ENCODE measurements around the gene ASS1. TPM values are rescaled to one million over a fixed set of nuclear protein-coding genes. Genes with fewer than 3 reads are reported as not detected.
A peak's percentile ranks its signal among the peaks of the same experiment; 100 is the strongest.

ASS1 gene
- polyA plus RNA-seq, 2 of the 4 experiments (the other 2 are of a cell fraction) = 11.3 to 32.5 TPM

GRCh38 chr9:130448771-130449603 lies 4.2 kb downstream of the ASS1 start:
- no peaks in the 10 kb centered on the region for H3K9me3 ChIP-seq
- CTCF ChIA-PET = interaction anchor here (1.2 to 5.7 kb wide), 4 partner anchors 12 to 342 kb away, joined by 3 to 69 read pairs (median 14); no protein-coding TSS in a partner anchor
- FAIRE-seq (no peak), DNase-seq (ENCODE audit: low read depth in 1 of 2, low spot score in 1 of 2) (no peak), ATAC-seq (no peak)
- POLR2A ChIA-PET = no interaction called here
- H3K4me3 ChIP-seq = no peak overlapping the region
- H3K4me1 ChIP-seq = peaks cover 66% of the 10 kb centered on the region
- no peak for TF ChIP-seq NR3C1 (IDR thresholded peaks at IDR 0.05)
- TF ChIP-seq RAD21 (conservative IDR thresholded peaks at IDR 0.05 in 1 of 2, IDR thresholded peaks at IDR 0.05 in 1 of 2) = no peak
- TF ChIP-seq ZC3H11A (IDR thresholded peaks at IDR 0.05) = no peak
- H3K27ac ChIP-seq = peak overlapping the region; percentile 53 to 63; a peak in 2 of 6 replicates
- WGBS (ENCODE audit: missing lambda C conversion rate) = 91% methylated on average over 10 of the region's 10 CpGs
- no peak overlapping the region for H3K4me2 ChIP-seq

GRCh38 chr9:130450344-130451003 lies 5.7 kb downstream of the ASS1 start:
- Histone ChIP-seq H3K4me1 (peaks cover 61% of the 10 kb centered on the region), H3K4me3 (no peak overlapping the region), H3K9me3 (no peaks in the 10 kb centered on the region), H3K4me2 (no peak overlapping the region; the same call in 2 of the 3 replicates), H3K27ac (peak overlapping the region in 1 of 2 experiments; percentile 57; a peak in 2 of 6 replicates)
- DNase-seq (ENCODE audit: low read depth in 1 of 2, low spot score in 1 of 2) = no peak
- FAIRE-seq = no peak
- no peak for ATAC-seq
- TF ChIP-seq PHF8 (IDR thresholded peaks at IDR 0.05; ENCODE audit: borderline replicate concordance, low read depth) (no peak), POLR2A (IDR thresholded peaks at IDR 0.05; ENCODE audit: low read length) (no peak), ESRRA (IDR thresholded peaks at IDR 0.05; ENCODE audit: borderline replicate concordance, low read length) (no peak), ELK1 (IDR thresholded peaks at IDR 0.05; ENCODE audit: low read depth, low read length) (no peak), CBX2 (IDR thresholded peaks at IDR 0.05; ENCODE audit: borderline replicate concordance, low read depth) (no peak), SREBF2 (IDR thresholded peaks at IDR 0.05) (no peak)
- WGBS (ENCODE audit: missing lambda C conversion rate) = 59% methylated on average over 9 of the region's 15 CpGs
- POLR2A ChIA-PET = no interaction called here
- CTCF ChIA-PET = interaction anchor here (0.5 to 5.7 kb wide), 4 partner anchors 10 to 234 kb away, joined by 3 to 69 read pairs (median 14); no protein-coding TSS in a partner anchor

GRCh38 chr9:130451004-130451390 lies 6.2 kb downstream of the ASS1 start:
- 68% methylated on average over 14 of the region's 14 CpGs for WGBS (ENCODE audit: missing lambda C conversion rate)
- no peak for ATAC-seq

GRCh38 chr9:130451509-130452388 lies 7.0 kb downstream of the ASS1 start:
- ChIA-PET CTCF (interaction anchor here (0.6 to 3.4 kb wide), 9 partner anchors 12 to 274 kb away, joined by 3 to 46 read pairs (median 3); partner anchors contain the start of gene EXOSC2), POLR2A (no interaction called here)
- no peak overlapping the region for H3K4me3 ChIP-seq
- ATAC-seq (peak; percentile 66 to 76), FAIRE-seq (no peak), DNase-seq (ENCODE audit: low read depth in 1 of 2, low spot score in 1 of 2) (peak; percentile 70 to 78)
- peak overlapping the region; percentile 57 to 68; a peak in 3 of 6 replicates for H3K27ac ChIP-seq
- TF ChIP-seq BCL3 (IDR thresholded peaks at IDR 0.05) (no peak), SREBF2 (IDR thresholded peaks at IDR 0.05) (no peak), CTCF (IDR thresholded peaks at IDR 0.05) (peak; percentile 38; the same call in 2 of the 3 replicates), ESRRA (IDR thresholded peaks at IDR 0.05; ENCODE audit: borderline replicate concordance, low read length) (peak; percentile 87; the same call in 1 of the 2 replicates), HDAC2 (IDR thresholded peaks at IDR 0.05) (no peak), JUN (IDR thresholded peaks at IDR 0.05) (no peak)
- H3K9me3 ChIP-seq = no peaks in the 10 kb centered on the region
- 48% methylated on average over 14 of the region's 23 CpGs for WGBS (ENCODE audit: missing lambda C conversion rate)
- peaks cover 49% of the 10 kb centered on the region for H3K4me1 ChIP-seq
- peak overlapping the region; percentile 61 for H3K4me2 ChIP-seq

More at GRCh38 chr9:130451004-130451390, 6.2 kb downstream of the ASS1 start:
- POLR2A ChIA-PET = no interaction called here
- Histone ChIP-seq H3K4me1 (peaks cover 56% of the 10 kb centered on the region), H3K9me3 (no peaks in the 10 kb centered on the region), H3K27ac (peak overlapping the region; percentile 57 to 68; a peak in 3 of 6 replicates), H3K4me3 (no peak overlapping the region), H3K4me2 (peak overlapping the region; percentile 61; the same call in 2 of the 3 replicates)
- TF ChIP-seq EHMT2 (IDR thresholded peaks at IDR 0.05; ENCODE audit: low read depth) = no peak
- CTCF ChIA-PET = interaction anchor here (1.2 to 5.7 kb wide), 3 partner anchors 10 to 233 kb away, joined by 3 to 69 read pairs (median 46); no protein-coding TSS in a partner anchor
- FAIRE-seq = no peak
- DNase-seq (ENCODE audit: low read depth in 1 of 2, low spot score in 1 of 2) = no peak

All from A549 (cell line).